ENCODE data around the gene EML1.

DNA sequence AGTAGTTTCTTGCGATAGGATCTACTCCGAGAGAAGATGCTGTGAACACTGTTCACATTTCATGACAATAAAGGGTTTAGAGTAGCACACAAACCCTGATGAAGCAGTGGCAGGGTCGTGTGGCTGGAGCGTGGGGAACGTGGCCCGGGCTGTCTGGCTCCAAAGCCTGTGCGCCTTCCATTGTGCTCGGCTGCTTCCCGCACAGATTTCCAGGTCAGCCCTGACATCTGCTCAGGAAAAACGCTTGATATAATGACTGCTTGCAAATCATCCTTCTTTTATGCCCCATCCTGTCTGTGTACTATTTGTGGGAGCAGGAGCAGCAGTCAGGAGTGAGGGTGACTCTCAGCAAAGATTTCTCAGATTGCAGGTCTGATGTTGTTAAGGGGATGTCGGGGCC is 78.6 kb downstream of the EML1 start:
- TF ChIP-seq, protein P1, sequence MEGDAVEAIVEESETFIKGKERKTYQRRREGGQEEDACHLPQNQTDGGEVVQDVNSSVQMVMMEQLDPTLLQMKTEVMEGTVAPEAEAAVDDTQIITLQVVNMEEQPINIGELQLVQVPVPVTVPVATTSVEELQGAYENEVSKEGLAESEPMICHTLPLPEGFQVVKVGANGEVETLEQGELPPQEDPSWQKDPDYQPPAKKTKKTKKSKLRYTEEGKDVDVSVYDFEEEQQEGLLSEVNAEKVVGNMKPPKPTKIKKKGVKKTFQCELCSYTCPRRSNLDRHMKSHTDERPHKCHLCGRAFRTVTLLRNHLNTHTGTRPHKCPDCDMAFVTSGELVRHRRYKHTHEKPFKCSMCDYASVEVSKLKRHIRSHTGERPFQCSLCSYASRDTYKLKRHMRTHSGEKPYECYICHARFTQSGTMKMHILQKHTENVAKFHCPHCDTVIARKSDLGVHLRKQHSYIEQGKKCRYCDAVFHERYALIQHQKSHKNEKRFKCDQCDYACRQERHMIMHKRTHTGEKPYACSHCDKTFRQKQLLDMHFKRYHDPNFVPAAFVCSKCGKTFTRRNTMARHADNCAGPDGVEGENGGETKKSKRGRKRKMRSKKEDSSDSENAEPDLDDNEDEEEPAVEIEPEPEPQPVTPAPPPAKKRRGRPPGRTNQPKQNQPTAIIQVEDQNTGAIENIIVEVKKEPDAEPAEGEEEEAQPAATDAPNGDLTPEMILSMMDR (IDR thresholded peaks at IDR 0.05): no peak
- TF ChIP-seq POLR2A (IDR thresholded peaks at IDR 0.05): no peak

Measured in right lobe of liver (tissue), 4 donors.